ENCODE results near the gene ST8SIA5. TPM values are rescaled to one million over a fixed set of nuclear protein-coding genes. Genes with fewer than 3 reads are reported as not detected.

Gene ST8SIA5
- total and polyA plus RNA-seq, 2 donors (not counting 1 experiment from before 2014, with no cell fraction given) = under 0.01 to 0.01 TPM

GRCh38 chr18:46704189-46704588 is 52.7 kb downstream of the ST8SIA5 start:
- no peaks in the 10 kb centered on the region for H4K20me1 ChIP-seq (ENCODE audit: control insufficient read depth, extremely low read depth, insufficient read depth, low read length)
- TF ChIP-seq EZH2 (IDR thresholded peaks at IDR 0.05; ENCODE audit: low read length, missing control alignments) = no peak
- TF ChIP-seq CTCF (conservative IDR thresholded peaks at IDR 0.05 in 1 of 2, IDR thresholded peaks at IDR 0.05 in 1 of 2; ENCODE audit: low read depth in 1 of 2, low read length in 2 of 2) = no peak
- H3K9me3 ChIP-seq (ENCODE audit: control insufficient read depth, insufficient read depth, low read depth, low read length) = no peaks in the 10 kb centered on the region
- H3K4me3 ChIP-seq (replicated peaks in 1 of 4; ENCODE audit: control extremely low read depth in 1 of 4, insufficient read depth in 1 of 4, low read depth in 3 of 4, low read length in 4 of 4) = no peak overlapping the region
- no peak overlapping the region for H3K27ac ChIP-seq (ENCODE audit: insufficient read depth, low read length)
- no peak overlapping the region for H3K9ac ChIP-seq (ENCODE audit: insufficient read depth, low read length)
- H3K79me2 ChIP-seq (ENCODE audit: control insufficient read depth, insufficient read depth, low read length) = no peaks in the 10 kb centered on the region
- H3K27me3 ChIP-seq (ENCODE audit: control insufficient read depth, insufficient read depth, low read length) = no peaks in the 10 kb centered on the region
- H3K4me2 ChIP-seq (ENCODE audit: extremely low read depth, insufficient read depth, low read length) = no peak overlapping the region
- H3K4me1 ChIP-seq (ENCODE audit: control insufficient read depth, extremely low read depth, insufficient read depth, low read length) = no peaks in the 10 kb centered on the region
- no peaks in the 10 kb centered on the region for H3K36me3 ChIP-seq (ENCODE audit: control insufficient read depth, insufficient read depth, low read length)
- no peak for DNase-seq (ENCODE audit: low read depth in 2 of 2)
- H2AFZ ChIP-seq (ENCODE audit: low read length) = no peak overlapping the region

- H3K9ac ChIP-seq (ENCODE audit: insufficient read depth, low read length) = no peak overlapping the region
- H3K9me3 ChIP-seq (ENCODE audit: control insufficient read depth, insufficient read depth, low read depth, low read length) = no peaks in the 10 kb centered on the region
- no peaks in the 10 kb centered on the region for H3K79me2 ChIP-seq (ENCODE audit: control insufficient read depth, insufficient read depth, low read length)
- no peak for DNase-seq (ENCODE audit: low read depth in 2 of 2)
- no peak overlapping the region for H3K27ac ChIP-seq (ENCODE audit: insufficient read depth, low read length)
- no peaks in the 10 kb centered on the region for H3K27me3 ChIP-seq (ENCODE audit: control insufficient read depth, insufficient read depth, low read length)
- no peak overlapping the region for H3K4me2 ChIP-seq (ENCODE audit: extremely low read depth, insufficient read depth, low read length)
- no peak overlapping the region for H3K4me3 ChIP-seq (replicated peaks in 1 of 4; ENCODE audit: control extremely low read depth in 1 of 4, insufficient read depth in 1 of 4, low read depth in 3 of 4, low read length in 4 of 4)
- H3K4me1 ChIP-seq (ENCODE audit: control insufficient read depth, extremely low read depth, insufficient read depth, low read length) = no peaks in the 10 kb centered on the region
- no peak overlapping the region for H2AFZ ChIP-seq (ENCODE audit: low read length)
- no peaks in the 10 kb centered on the region for H3K36me3 ChIP-seq (ENCODE audit: control insufficient read depth, insufficient read depth, low read length)
- H4K20me1 ChIP-seq (ENCODE audit: control insufficient read depth, extremely low read depth, insufficient read depth, low read length) = no peaks in the 10 kb centered on the region
- TF ChIP-seq EZH2 (IDR thresholded peaks at IDR 0.05; ENCODE audit: low read length, missing control alignments) (no peak), CTCF (conservative IDR thresholded peaks at IDR 0.05 in 1 of 2, IDR thresholded peaks at IDR 0.05 in 1 of 2; ENCODE audit: low read depth in 1 of 2, low read length in 2 of 2) (no peak)
Observed at GRCh38 chr18:46702471-46702870, 54.4 kb downstream of the ST8SIA5 start.

GRCh38 chr18:46700066-46700824 is 56.6 kb downstream of the ST8SIA5 start:
- H3K4me3 ChIP-seq (replicated peaks in 1 of 4; ENCODE audit: control extremely low read depth in 1 of 4, insufficient read depth in 1 of 4, low read depth in 3 of 4, low read length in 4 of 4) = no peak overlapping the region
- no peaks in the 10 kb centered on the region for H4K20me1 ChIP-seq (ENCODE audit: control insufficient read depth, extremely low read depth, insufficient read depth, low read length)
- TF ChIP-seq CTCF (conservative IDR thresholded peaks at IDR 0.05 in 1 of 2, IDR thresholded peaks at IDR 0.05 in 1 of 2; ENCODE audit: low read depth in 1 of 2, low read length in 2 of 2) = no peak
- no peak for TF ChIP-seq EZH2 (IDR thresholded peaks at IDR 0.05; ENCODE audit: low read length, missing control alignments)
- H2AFZ ChIP-seq (ENCODE audit: low read length) = no peak overlapping the region
- no peaks in the 10 kb centered on the region for H3K36me3 ChIP-seq (ENCODE audit: control insufficient read depth, insufficient read depth, low read length)
- H3K79me2 ChIP-seq (ENCODE audit: control insufficient read depth, insufficient read depth, low read length) = no peaks in the 10 kb centered on the region
- H3K9me3 ChIP-seq (ENCODE audit: control insufficient read depth, insufficient read depth, low read depth, low read length) = no peaks in the 10 kb centered on the region
- H3K9ac ChIP-seq (ENCODE audit: insufficient read depth, low read length) = no peak overlapping the region
- H3K4me2 ChIP-seq (ENCODE audit: extremely low read depth, insufficient read depth, low read length) = no peak overlapping the region
- H3K27me3 ChIP-seq (ENCODE audit: control insufficient read depth, insufficient read depth, low read length) = no peaks in the 10 kb centered on the region
- no peak overlapping the region for H3K27ac ChIP-seq (ENCODE audit: insufficient read depth, low read length)
- DNase-seq (ENCODE audit: low read depth in 2 of 2) = no peak
- H3K4me1 ChIP-seq (ENCODE audit: control insufficient read depth, extremely low read depth, insufficient read depth, low read length) = no peaks in the 10 kb centered on the region

Data from fibroblast of lung (primary cell).